Endothelial cell of umbilical vein (primary cell): Measurements from ENCODE around the gene RBMS1. TPM values are rescaled to one million over a fixed set of nuclear protein-coding genes. Genes with fewer than 3 reads are reported as not detected.

Source experiments
- BruUV-seq: library from RNA; stranded (reverse); fragments of 400-500 nt; replicated peaks from 2 replicates; lab custom pipeline; 2021; lab: Mats Ljungman, UMichigan
- CTCF ChIA-PET: fragments of 300-600, 350-600 bp; sonication (Branson Sonifier 250); formaldehyde crosslinking; loops from one replicate; lab custom pipeline; 2021; ENCODE audit warnings: antibody characterized with exemption, inconsistent platforms; lab: Charles Lee
- POLR2A ChIA-PET: fragments of 300-600, 350-600 bp; sonication (Branson Sonifier 250); formaldehyde crosslinking; loops from one replicate; lab custom pipeline; 2021; ENCODE audit warnings: antibody characterized with exemption, inconsistent platforms; lab: Charles Lee
- DNase-seq: peaks from one replicate; pipeline ENCODE4 v3.0.0-alpha.2; 2011; ENCODE audit warnings: low read depth, low spot score
- FAIRE-seq: peaks from 2 replicates; lab custom pipeline; 2011; peaks lifted over from hg19 to GRCh38; lab: Jason Lieb, UNC
- H2AFZ ChIP-seq: 2 replicates; pipeline ENCODE4 v1.6.0; 2012; ENCODE audit warnings: low read depth, low read length, control low read depth, inconsistent platforms
- H3K27ac ChIP-seq: 2 replicates; pipeline ENCODE4 v1.5.1; 2011; ENCODE audit warnings: low read depth, mild to moderate bottlenecking, control low read depth, low read length, moderate library complexity; ENCODE audit not compliant: insufficient read depth
- H3K27me3 ChIP-seq, 2 experiments: 2 replicates each; pipeline versions ENCODE4 v1.6.0 to v1.6.1; 2011; ENCODE audit warnings: low read length in 2 of 2, mixed read lengths in 1 of 2; ENCODE audit not compliant: control insufficient read depth in 2 of 2, insufficient read depth in 2 of 2
- H3K36me3 ChIP-seq, 2 experiments: 2 replicates in 1 of 2; 3 replicates in 1 of 2; pipeline ENCODE4 v1.5.1; 2011; ENCODE audit warnings: low read length in 2 of 2, mild to moderate bottlenecking in 1 of 2, moderate library complexity in 1 of 2; ENCODE audit not compliant: control insufficient read depth in 2 of 2, insufficient read depth in 2 of 2; ENCODE audit errors: extremely low read depth in 1 of 2
- H3K4me1 ChIP-seq: 3 replicates; pipeline ENCODE4 v1.5.1; 2011; ENCODE audit warnings: mild to moderate bottlenecking, low read length; ENCODE audit not compliant: control insufficient read depth, insufficient read depth; ENCODE audit errors: extremely low read depth
- H3K4me2 ChIP-seq: 2 replicates; pipeline ENCODE4 v1.6.1; 2011; ENCODE audit warnings: low read length, control low read depth, mixed read lengths; ENCODE audit not compliant: insufficient read depth
- H3K4me3 ChIP-seq, 3 experiments: fragments of 200-600 bp in 1 of 3; sonication (generic), shearing (Covaris generic) in 1 of 3; replicated peaks in 1 of 3; 2 replicates each; pipeline ENCODE4 v1.5.1; 2011 to 2016; ENCODE audit warnings: control low read depth in 3 of 3, low read length in 3 of 3, mild to moderate bottlenecking in 2 of 3, inconsistent platforms in 1 of 3, low read depth in 1 of 3, moderate library complexity in 1 of 3; ENCODE audit not compliant: insufficient read depth in 1 of 3
- H3K79me2 ChIP-seq: 2 replicates; pipeline ENCODE4 v1.6.0; 2012; ENCODE audit warnings: low read length, inconsistent platforms; ENCODE audit not compliant: control insufficient read depth, insufficient read depth
- H3K9ac ChIP-seq: replicated peaks from 2 replicates; pipeline ENCODE3; 2011; ENCODE audit warnings: low read length, control low read depth; ENCODE audit not compliant: insufficient read depth; ENCODE audit errors: extremely low read depth
- H3K9me1 ChIP-seq: replicated peaks from 3 replicates; pipeline ENCODE4 v1.6.0; 2011; ENCODE audit warnings: mild to moderate bottlenecking, low read length; ENCODE audit not compliant: control insufficient read depth, insufficient read depth; ENCODE audit errors: extremely low read depth
- H3K9me3 ChIP-seq: replicated peaks from 2 replicates; pipeline ENCODE4 v1.5.1; 2012; ENCODE audit warnings: low read length, inconsistent platforms; ENCODE audit not compliant: control insufficient read depth, insufficient read depth
- H4K20me1 ChIP-seq: replicated peaks from 2 replicates; pipeline ENCODE3; 2011; ENCODE audit warnings: mild to moderate bottlenecking, low read length; ENCODE audit not compliant: control insufficient read depth, insufficient read depth; ENCODE audit errors: extremely low read depth
- EZH2 ChIP-seq: IDR thresholded peaks from 2 replicates; pipeline ENCODE4 v1.6.1; 2012; ENCODE audit warnings: borderline replicate concordance, low read depth, mild to moderate bottlenecking, moderate library complexity, low read length, inconsistent platforms; ENCODE audit not compliant: severe bottlenecking
- FOS ChIP-seq: IDR thresholded peaks from 2 replicates; pipeline ENCODE4 v1.6.1; 2011; ENCODE audit warnings: mild to moderate bottlenecking, low read length, moderate library complexity, borderline replicate concordance; ENCODE audit not compliant: insufficient read depth
- GATA2 ChIP-seq: IDR thresholded peaks from 2 replicates; pipeline ENCODE4 v1.7.0; 2011; ENCODE audit warnings: low read depth, mild to moderate bottlenecking, moderate library complexity, mixed read lengths, low read length; ENCODE audit not compliant: insufficient read length, insufficient read depth
- JUN ChIP-seq: IDR thresholded peaks from 2 replicates; pipeline ENCODE4 v1.6.1; 2011; ENCODE audit warnings: borderline replicate concordance, low read depth; ENCODE audit not compliant: insufficient read length, insufficient read depth
- MYC ChIP-seq: IDR thresholded peaks from one replicate; pipeline ENCODE4 v1.6.1; 2011; ENCODE audit warnings: mild to moderate bottlenecking, low read depth, low read length
- POLR2A ChIP-seq: IDR thresholded peaks from 2 replicates; pipeline ENCODE4 v1.6.1; 2012; ENCODE audit warnings: low read depth, mild to moderate bottlenecking, control low read depth, low read length
- POLR2AphosphoS5 ChIP-seq: IDR thresholded peaks from 2 replicates; pipeline ENCODE4 v1.6.1; 2012; ENCODE audit warnings: low read depth, mild to moderate bottlenecking, control low read depth, low read length, moderate library complexity; ENCODE audit not compliant: insufficient read depth
- dilution Hi-C: fragments of 300-500 bp; cut with MboI; formaldehyde crosslinking; loops from one replicate; pipeline ENCODE4 v1.15.0; 2019; ENCODE audit warnings: low sequenced_read_pairs; ENCODE audit not compliant: extremely low pct_ligation_motif_present
- intact Hi-C: fragments of 100-400 bp; cut with micrococcal nuclease; formaldehyde crosslinking; loops from one replicate; pipeline ENCODE4 v1.10.0; 2022
- polyA plus RNA-seq, 4 experiments: library from polyadenylated mRNA; depleted of rRNA in 3 of 4; stranded (reverse) in 3 of 4; unstranded in 1 of 4; fragments of >200 nt; gene quantifications; 2 replicates each; pipeline versions ENCODE4 v1.2.1 to v1.2.3, GENCODE V29; 2011 to 2012; ENCODE audit warnings: missing spikeins in 1 of 4
- total RNA-seq: library from RNA; stranded (reverse); gene quantifications from 2 replicates; pipeline ENCODE4 v1.2.3, GENCODE V29; 2021
- TF ChIP-seq, protein P1 (sequence below), 2 donors: IDR thresholded peaks; 1 replicate in 1 of 2; 2 replicates in 1 of 2; pipeline ENCODE4 v1.5.1; 2011; ENCODE audit warnings: low read length in 2 of 2, mild to moderate bottlenecking in 2 of 2, moderate library complexity in 2 of 2, control low read depth in 1 of 2, inconsistent platforms in 1 of 2, low read depth in 1 of 2; ENCODE audit not compliant: insufficient read depth in 1 of 2; ENCODE audit errors: extremely low read depth in 1 of 2
- TF ChIP-seq, protein P2 (sequence below): IDR thresholded peaks from 2 replicates; pipeline ENCODE4 v1.6.1; 2011; ENCODE audit not compliant: insufficient read depth, insufficient read length

The RBMS1 gene
- total and polyA plus RNA-seq, 2 donors (not counting 3 experiments of a cell fraction or from before 2014, with no cell fraction given), result 60.0 to 93.3 TPM

DNA sequence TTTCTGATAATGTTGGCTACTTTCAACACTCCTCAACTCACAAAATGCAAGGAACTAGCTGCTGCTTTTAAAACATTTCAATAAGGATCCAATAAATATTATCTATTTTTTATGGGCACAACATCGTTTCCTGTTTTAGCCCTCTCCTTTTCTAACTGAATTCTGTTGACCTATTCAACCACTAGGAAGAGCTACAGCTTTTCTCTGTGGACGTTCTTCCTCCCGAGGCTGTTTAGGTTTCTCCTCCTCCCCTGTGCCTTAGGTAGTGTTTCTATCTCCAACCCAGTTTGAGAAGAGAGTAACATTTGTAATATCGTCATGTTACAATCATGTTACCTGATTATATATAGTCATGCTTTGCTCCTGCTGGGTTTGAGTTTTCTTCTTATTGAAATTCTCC, 202.2 kb downstream of the RBMS1 start:
- BruUV-seq, result no TSS peak
- DNase-seq (no peak), FAIRE-seq (no peak)
- dilution Hi-C loops (no loop called here), intact Hi-C loops (loop anchor here (10.0 kb wide), 1 partner anchor 373 kb away; no protein-coding TSS in a partner anchor)
- peaks cover 44% of the 10 kb centered on the region for H3K4me1 ChIP-seq
- no peak overlapping the region for H2AFZ ChIP-seq
- H3K4me3 ChIP-seq, result no peak overlapping the region
- no peak overlapping the region for H3K9ac ChIP-seq
- peaks cover 13% of the 10 kb centered on the region for H3K79me2 ChIP-seq
- TF ChIP-seq POLR2A, result no peak
- no peak for TF ChIP-seq GATA2
- TF ChIP-seq FOS, result no peak
- no peak for TF ChIP-seq POLR2AphosphoS5
- TF ChIP-seq MYC, result no peak
- TF ChIP-seq, protein P1, sequence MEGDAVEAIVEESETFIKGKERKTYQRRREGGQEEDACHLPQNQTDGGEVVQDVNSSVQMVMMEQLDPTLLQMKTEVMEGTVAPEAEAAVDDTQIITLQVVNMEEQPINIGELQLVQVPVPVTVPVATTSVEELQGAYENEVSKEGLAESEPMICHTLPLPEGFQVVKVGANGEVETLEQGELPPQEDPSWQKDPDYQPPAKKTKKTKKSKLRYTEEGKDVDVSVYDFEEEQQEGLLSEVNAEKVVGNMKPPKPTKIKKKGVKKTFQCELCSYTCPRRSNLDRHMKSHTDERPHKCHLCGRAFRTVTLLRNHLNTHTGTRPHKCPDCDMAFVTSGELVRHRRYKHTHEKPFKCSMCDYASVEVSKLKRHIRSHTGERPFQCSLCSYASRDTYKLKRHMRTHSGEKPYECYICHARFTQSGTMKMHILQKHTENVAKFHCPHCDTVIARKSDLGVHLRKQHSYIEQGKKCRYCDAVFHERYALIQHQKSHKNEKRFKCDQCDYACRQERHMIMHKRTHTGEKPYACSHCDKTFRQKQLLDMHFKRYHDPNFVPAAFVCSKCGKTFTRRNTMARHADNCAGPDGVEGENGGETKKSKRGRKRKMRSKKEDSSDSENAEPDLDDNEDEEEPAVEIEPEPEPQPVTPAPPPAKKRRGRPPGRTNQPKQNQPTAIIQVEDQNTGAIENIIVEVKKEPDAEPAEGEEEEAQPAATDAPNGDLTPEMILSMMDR (IDR thresholded peaks at IDR 0.05; ENCODE audit: extremely low read depth in 1 of 2, insufficient read depth in 1 of 2, low read depth in 1 of 2, low read length in 2 of 2), result no peak
- TF ChIP-seq EZH2, result no peak
- TF ChIP-seq, protein P2, sequence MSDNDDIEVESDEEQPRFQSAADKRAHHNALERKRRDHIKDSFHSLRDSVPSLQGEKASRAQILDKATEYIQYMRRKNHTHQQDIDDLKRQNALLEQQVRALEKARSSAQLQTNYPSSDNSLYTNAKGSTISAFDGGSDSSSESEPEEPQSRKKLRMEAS, result no peak
- TF ChIP-seq JUN, result no peak
- H3K9me3 ChIP-seq, result no peaks in the 10 kb centered on the region
- H3K36me3 ChIP-seq, result peaks cover 4 to 16% of the 10 kb centered on the region in 2 experiments
- no peaks in the 10 kb centered on the region for H3K9me1 ChIP-seq
- no peak overlapping the region for H3K4me2 ChIP-seq
- CTCF ChIA-PET, result interaction anchor here (0.7 to 7.5 kb wide), 11 partner anchors 9 to 679 kb away, joined by 3 to 40 read pairs (median 14); no protein-coding TSS in a partner anchor
- H3K27ac ChIP-seq, result no peak overlapping the region
- POLR2A ChIA-PET, result no interaction called here
- H3K27me3 ChIP-seq, result no peaks in the 10 kb centered on the region
- H4K20me1 ChIP-seq, result no peaks in the 10 kb centered on the region
